ENCODE measurements around the gene DENND6B.

Gene DENND6B

DNA sequence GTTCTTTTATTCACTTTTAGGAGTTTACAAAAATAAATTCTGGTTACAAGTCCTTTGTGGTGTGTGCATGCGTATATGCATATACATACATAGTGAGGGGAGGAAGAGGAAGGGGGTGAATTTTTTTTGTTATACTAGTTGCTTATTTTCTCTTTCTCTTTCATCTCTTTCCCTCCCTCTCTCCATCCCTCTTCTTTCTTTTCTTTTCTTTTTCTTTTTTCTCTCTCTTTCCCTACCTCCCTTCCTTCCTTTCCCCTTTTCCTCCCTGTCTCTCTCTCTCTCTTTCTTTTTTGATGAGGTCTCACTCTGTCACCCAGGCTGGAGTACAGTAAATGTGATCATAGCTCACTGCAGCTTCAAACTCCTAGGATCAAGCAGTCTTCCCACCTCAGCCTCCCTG, 30.4 kb upstream of the DENND6B start:
- no peaks in the 10 kb centered on the region for H3K9me2 ChIP-seq (replicated peaks; ENCODE audit: insufficient read depth, low read length)

DNA sequence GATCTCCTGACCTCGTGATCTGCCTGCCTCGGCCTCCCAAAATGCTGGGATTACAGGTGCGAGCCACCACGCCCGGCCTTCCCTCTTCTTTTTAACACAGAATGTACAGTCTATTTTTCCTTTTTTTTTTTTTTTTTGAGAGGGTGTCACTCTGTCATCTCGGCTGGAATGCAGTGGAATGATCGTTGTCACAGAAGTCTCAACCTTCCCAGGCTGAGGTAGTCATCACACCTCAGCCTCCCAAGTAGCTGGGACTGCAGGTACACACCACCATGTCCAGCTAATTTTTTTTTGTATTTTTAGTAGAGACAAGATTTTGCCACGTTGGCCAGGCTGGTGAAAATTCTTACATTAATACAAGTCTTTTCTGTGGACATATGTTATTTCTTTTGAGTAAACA, 29.4 kb upstream of the DENND6B start:
- Histone ChIP-seq H2AFZ (ENCODE audit: low read length) (no peak overlapping the region), H3K4me1 (ENCODE audit: low read length) (no peaks in the 10 kb centered on the region), H3K4me3 (ENCODE audit: low read length) (no peak overlapping the region), H3K27ac (ENCODE audit: low read length) (no peak overlapping the region), H3F3A (ENCODE audit: insufficient read depth, low read length) (no peaks in the 10 kb centered on the region), H3K27me3 (replicated peaks; ENCODE audit: insufficient read depth, low read length) (no peaks in the 10 kb centered on the region), H3K79me2 (ENCODE audit: low read length) (peaks cover 68% of the 10 kb centered on the region), H3K36me3 (replicated peaks; ENCODE audit: insufficient read depth, low read length) (no peaks in the 10 kb centered on the region), H4K20me1 (ENCODE audit: insufficient read depth, low read length) (no peaks in the 10 kb centered on the region), H3K4me2 (ENCODE audit: low read depth, low read length) (no peak overlapping the region), H3K9me2 (replicated peaks; ENCODE audit: insufficient read depth, low read length) (no peaks in the 10 kb centered on the region), H3K9ac (ENCODE audit: low read length) (no peak overlapping the region), H3K9me3 (replicated peaks; ENCODE audit: insufficient read depth, low read length) (no peaks in the 10 kb centered on the region)
- no peak for TF ChIP-seq EZH2phosphoT487 (IDR thresholded peaks at IDR 0.05; ENCODE audit: low read length)
- TF ChIP-seq, protein P1, sequence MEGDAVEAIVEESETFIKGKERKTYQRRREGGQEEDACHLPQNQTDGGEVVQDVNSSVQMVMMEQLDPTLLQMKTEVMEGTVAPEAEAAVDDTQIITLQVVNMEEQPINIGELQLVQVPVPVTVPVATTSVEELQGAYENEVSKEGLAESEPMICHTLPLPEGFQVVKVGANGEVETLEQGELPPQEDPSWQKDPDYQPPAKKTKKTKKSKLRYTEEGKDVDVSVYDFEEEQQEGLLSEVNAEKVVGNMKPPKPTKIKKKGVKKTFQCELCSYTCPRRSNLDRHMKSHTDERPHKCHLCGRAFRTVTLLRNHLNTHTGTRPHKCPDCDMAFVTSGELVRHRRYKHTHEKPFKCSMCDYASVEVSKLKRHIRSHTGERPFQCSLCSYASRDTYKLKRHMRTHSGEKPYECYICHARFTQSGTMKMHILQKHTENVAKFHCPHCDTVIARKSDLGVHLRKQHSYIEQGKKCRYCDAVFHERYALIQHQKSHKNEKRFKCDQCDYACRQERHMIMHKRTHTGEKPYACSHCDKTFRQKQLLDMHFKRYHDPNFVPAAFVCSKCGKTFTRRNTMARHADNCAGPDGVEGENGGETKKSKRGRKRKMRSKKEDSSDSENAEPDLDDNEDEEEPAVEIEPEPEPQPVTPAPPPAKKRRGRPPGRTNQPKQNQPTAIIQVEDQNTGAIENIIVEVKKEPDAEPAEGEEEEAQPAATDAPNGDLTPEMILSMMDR (IDR thresholded peaks at IDR 0.05; ENCODE audit: low read length), result no peak
- no peak for DNase-seq

More for the DNA sequence above, 30.4 kb upstream of the DENND6B start:
- H3K79me2 ChIP-seq (ENCODE audit: low read length), result peaks cover 76% of the 10 kb centered on the region
- H3K27ac ChIP-seq (ENCODE audit: low read length), result no peak overlapping the region
- H3K36me3 ChIP-seq (replicated peaks; ENCODE audit: insufficient read depth, low read length), result no peaks in the 10 kb centered on the region
- no peaks in the 10 kb centered on the region for H3F3A ChIP-seq (ENCODE audit: insufficient read depth, low read length)
- H2AFZ ChIP-seq (ENCODE audit: low read length), result no peak overlapping the region
- H3K4me3 ChIP-seq (ENCODE audit: low read length), result no peak overlapping the region
- no peak overlapping the region for H3K4me2 ChIP-seq (ENCODE audit: low read depth, low read length)
- H4K20me1 ChIP-seq (ENCODE audit: insufficient read depth, low read length), result no peaks in the 10 kb centered on the region
- H3K4me1 ChIP-seq (ENCODE audit: low read length), result no peaks in the 10 kb centered on the region
- H3K9ac ChIP-seq (ENCODE audit: low read length), result no peak overlapping the region
- no peak for DNase-seq
- no peaks in the 10 kb centered on the region for H3K27me3 ChIP-seq (replicated peaks; ENCODE audit: insufficient read depth, low read length)
- TF ChIP-seq EZH2 (optimal IDR thresholded peaks at IDR 0.05; ENCODE audit: low read depth, low read length) (no peak), EZH2phosphoT487 (IDR thresholded peaks at IDR 0.05; ENCODE audit: low read length) (no peak)
- TF ChIP-seq, protein P1 (IDR thresholded peaks at IDR 0.05; ENCODE audit: low read length), result no peak
- no peaks in the 10 kb centered on the region for H3K9me3 ChIP-seq (replicated peaks; ENCODE audit: insufficient read depth, low read length)

DNA sequence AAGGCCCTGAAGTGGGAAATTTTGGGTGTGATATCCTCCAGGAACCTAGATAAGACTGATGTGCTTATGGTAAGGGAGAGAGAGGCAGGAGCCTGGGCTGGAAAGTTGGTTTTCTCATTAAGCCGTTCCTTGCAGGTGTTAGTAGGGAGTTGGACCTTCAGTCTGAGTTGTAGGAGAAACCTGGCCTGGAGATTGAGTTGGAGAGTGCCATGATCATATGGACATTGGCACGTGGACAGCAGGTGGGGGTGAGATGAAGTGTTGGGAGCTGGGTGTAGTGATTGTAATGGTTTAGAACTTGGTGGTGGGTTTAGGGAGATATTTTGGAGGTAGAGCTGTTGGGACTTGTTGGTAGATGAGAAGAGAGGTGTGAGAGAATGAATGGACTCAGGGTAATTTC, 21.2 kb upstream of the DENND6B start:
- DNase-seq, result no peak
- H2AFZ ChIP-seq (ENCODE audit: low read length), result no peak overlapping the region
- TF ChIP-seq EZH2 (optimal IDR thresholded peaks at IDR 0.05; ENCODE audit: low read depth, low read length) (no peak), EZH2phosphoT487 (IDR thresholded peaks at IDR 0.05; ENCODE audit: low read length) (no peak)
- TF ChIP-seq, protein P1 (IDR thresholded peaks at IDR 0.05; ENCODE audit: low read length), result no peak
- H3K79me2 ChIP-seq (ENCODE audit: low read length), result peaks cover 49% of the 10 kb centered on the region
- H3K36me3 ChIP-seq (replicated peaks; ENCODE audit: insufficient read depth, low read length), result no peaks in the 10 kb centered on the region
- H3F3A ChIP-seq (ENCODE audit: insufficient read depth, low read length), result no peaks in the 10 kb centered on the region
- H3K9me2 ChIP-seq (replicated peaks; ENCODE audit: insufficient read depth, low read length), result no peaks in the 10 kb centered on the region
- H3K9me3 ChIP-seq (replicated peaks; ENCODE audit: insufficient read depth, low read length), result no peaks in the 10 kb centered on the region
- H3K27ac ChIP-seq (ENCODE audit: low read length), result no peak overlapping the region
- no peaks in the 10 kb centered on the region for H3K4me1 ChIP-seq (ENCODE audit: low read length)
- H3K9ac ChIP-seq (ENCODE audit: low read length), result no peak overlapping the region
- H3K4me2 ChIP-seq (ENCODE audit: low read depth, low read length), result no peak overlapping the region
- no peaks in the 10 kb centered on the region for H3K27me3 ChIP-seq (replicated peaks; ENCODE audit: insufficient read depth, low read length)
- H3K4me3 ChIP-seq (ENCODE audit: low read length), result no peak overlapping the region
- H4K20me1 ChIP-seq (ENCODE audit: insufficient read depth, low read length), result no peaks in the 10 kb centered on the region

Measured in MM.1S (cell line).